NCI-H345 (cell line): ENCODE results near the gene EIF4E1B.

Experiments
- DNase-seq: peaks from one replicate; lab custom pipeline; 2025; lab: John Stamatoyannopoulos, UW

The EIF4E1B gene

GRCh38 chr5:176691524-176691923 lies 61.0 kb downstream of the EIF4E1B start:
- no peak for DNase-seq

- peak; percentile 23 for DNase-seq
Observed at GRCh38 chr5:176692326-176692725, 61.9 kb downstream of the EIF4E1B start.

GRCh38 chr5:176692839-176693476 lies 62.5 kb downstream of the EIF4E1B start:
- peak; percentile 86 for DNase-seq

- no peak for DNase-seq
Observed at GRCh38 chr5:176693477-176693851, 63.0 kb downstream of the EIF4E1B start.

GRCh38 chr5:176694146-176694545 lies 63.7 kb downstream of the EIF4E1B start:
- DNase-seq: no peak

- DNase-seq: no peak
Observed at GRCh38 chr5:176694631-176695030, 64.2 kb downstream of the EIF4E1B start.

- DNase-seq: peak; percentile 6
Observed at GRCh38 chr5:176695073-176695472, 64.6 kb downstream of the EIF4E1B start.
